Measurements from ENCODE around the gene CFAP77. TPM values are rescaled to one million over a fixed set of nuclear protein-coding genes. Genes with fewer than 3 reads are reported as not detected.

CFAP77 gene
- total and polyA plus RNA-seq, 9 of the 15 experiments (the other 6 are each of a cell fraction or from before 2014, with no cell fraction given), result not detected

GRCh38 chr9:132575005-132575609, 165.1 kb downstream of the CFAP77 start (continued):
- TF ChIP-seq, protein P1, sequence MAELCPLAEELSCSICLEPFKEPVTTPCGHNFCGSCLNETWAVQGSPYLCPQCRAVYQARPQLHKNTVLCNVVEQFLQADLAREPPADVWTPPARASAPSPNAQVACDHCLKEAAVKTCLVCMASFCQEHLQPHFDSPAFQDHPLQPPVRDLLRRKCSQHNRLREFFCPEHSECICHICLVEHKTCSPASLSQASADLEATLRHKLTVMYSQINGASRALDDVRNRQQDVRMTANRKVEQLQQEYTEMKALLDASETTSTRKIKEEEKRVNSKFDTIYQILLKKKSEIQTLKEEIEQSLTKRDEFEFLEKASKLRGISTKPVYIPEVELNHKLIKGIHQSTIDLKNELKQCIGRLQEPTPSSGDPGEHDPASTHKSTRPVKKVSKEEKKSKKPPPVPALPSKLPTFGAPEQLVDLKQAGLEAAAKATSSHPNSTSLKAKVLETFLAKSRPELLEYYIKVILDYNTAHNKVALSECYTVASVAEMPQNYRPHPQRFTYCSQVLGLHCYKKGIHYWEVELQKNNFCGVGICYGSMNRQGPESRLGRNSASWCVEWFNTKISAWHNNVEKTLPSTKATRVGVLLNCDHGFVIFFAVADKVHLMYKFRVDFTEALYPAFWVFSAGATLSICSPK (IDR thresholded peaks at IDR 0.05; ENCODE audit: borderline replicate concordance), result no peak
- TF ChIP-seq TCFL5 (CRISPR knock-in tag; conservative IDR thresholded peaks at IDR 0.05) (no peak), REST (IDR thresholded peaks at IDR 0.05; ENCODE audit: borderline replicate concordance) (peak; percentile 80), REST (CRISPR knock-in tag; IDR thresholded peaks at IDR 0.05; ENCODE audit: low read depth) (no peak), NR2C2 (CRISPR knock-in tag; IDR thresholded peaks at IDR 0.05) (no peak), NR2C2 (tag; IDR thresholded peaks at IDR 0.05) (no peak), ZNF830 (CRISPR knock-in tag; IDR thresholded peaks at IDR 0.05) (no peak), ARHGAP35 (IDR thresholded peaks at IDR 0.05; ENCODE audit: partially characterized antibody) (no peak), ZNF184 (CRISPR knock-in tag; IDR thresholded peaks at IDR 0.05) (no peak), RFX7 (CRISPR knock-in tag; IDR thresholded peaks at IDR 0.05) (no peak), MBD1 (CRISPR knock-in tag; IDR thresholded peaks at IDR 0.05) (no peak), PREB (CRISPR knock-in tag; IDR thresholded peaks at IDR 0.05) (no peak), ZNF778 (CRISPR knock-in tag; IDR thresholded peaks at IDR 0.05) (no peak), MTA3 (IDR thresholded peaks at IDR 0.05; ENCODE audit: borderline replicate concordance) (no peak)
- TF ChIP-seq, protein P2, sequence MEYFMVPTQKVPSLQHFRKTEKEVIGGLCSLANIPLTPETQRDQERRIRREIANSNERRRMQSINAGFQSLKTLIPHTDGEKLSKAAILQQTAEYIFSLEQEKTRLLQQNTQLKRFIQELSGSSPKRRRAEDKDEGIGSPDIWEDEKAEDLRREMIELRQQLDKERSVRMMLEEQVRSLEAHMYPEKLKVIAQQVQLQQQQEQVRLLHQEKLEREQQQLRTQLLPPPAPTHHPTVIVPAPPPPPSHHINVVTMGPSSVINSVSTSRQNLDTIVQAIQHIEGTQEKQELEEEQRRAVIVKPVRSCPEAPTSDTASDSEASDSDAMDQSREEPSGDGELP (CRISPR knock-in tag; IDR thresholded peaks at IDR 0.05; ENCODE audit: borderline replicate concordance), result no peak

All from K562 (cell line).